ENCODE data around the gene WDPCP.
"Not testable (repeated sequence)": the region's sequence is repeated elsewhere in the genome, so short reads cannot be mapped to it uniquely, and the experiment has no call there.

The WDPCP gene

DNA sequence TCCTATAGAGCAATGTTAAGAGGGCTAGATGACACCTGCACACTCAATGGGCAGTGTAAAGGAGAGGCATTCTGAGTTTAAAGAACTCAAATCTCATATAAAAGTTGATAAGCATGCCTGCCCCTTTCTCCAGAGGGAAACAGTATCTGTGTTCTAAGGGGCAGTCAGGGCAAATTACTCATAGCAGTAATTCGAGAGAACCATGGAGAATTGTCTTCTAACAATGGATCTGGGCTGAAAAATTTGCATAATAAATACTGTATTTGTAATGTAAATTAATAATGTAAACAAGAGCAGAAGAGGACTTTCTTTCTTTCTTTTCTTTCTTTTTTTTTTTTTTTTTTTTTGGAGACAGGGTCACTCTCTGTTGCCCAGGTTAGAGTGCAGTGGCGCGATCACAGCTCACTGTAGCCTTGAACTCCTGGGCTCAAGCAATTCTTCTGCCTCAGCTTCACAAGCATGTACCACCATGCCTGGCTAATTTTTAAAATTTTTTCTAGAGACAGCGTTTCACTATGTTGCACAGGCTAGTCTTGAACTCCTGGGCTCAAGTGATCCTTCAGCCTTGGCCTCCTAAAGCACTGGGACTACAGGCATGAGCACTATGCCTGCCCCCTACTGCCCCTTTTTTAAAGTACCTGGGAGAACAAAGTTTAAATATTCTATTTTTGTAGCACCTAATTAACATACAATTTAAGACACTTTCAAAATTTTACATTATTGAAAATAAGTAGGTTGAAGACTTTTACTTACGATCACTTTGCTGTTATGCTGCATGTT is 467.0 kb downstream of the WDPCP start:
- no peak for DNase-seq (ENCODE audit: low read depth, low spot score)

DNA sequence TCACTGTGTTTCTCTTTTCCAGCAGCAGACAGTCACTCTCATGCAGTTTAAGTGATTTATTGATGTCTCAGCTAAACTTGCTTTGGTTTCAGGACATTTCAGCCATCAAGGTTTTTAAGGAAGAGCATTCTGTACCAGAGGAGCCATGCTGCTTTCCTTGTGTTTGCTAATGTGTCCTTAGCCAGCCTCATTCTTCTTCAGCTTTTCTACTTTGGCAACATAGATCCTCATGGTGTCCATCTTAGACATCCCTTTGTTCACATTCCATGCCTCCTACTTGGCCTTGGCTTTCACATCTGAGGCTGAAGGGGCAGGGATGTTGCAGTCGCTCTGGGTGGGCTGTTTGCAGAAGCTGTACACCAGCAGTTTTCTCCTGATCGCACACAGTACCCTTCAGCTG is 469.5 kb downstream of the WDPCP start:
- no peak for DNase-seq (ENCODE audit: low read depth, low spot score)

DNA sequence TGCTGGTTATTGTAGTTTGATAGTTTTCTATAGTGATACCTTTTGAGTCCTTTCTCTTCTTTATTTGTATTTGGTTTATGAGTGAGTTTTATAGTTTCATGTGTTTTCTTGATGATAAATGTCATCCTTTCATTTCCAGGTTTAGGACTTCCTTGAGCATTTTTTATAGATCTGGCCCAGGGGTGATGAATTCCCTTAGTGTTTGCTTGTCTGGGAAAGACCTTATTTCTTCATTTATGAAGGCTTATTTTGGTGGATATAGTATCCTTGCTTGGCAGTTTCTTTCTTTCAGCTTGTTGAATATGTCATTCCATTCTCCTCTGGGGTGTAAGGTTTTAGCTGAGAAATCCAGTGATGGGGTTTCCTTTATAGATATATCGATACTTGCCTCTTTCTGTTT is 483.8 kb downstream of the WDPCP start:
- no peak for DNase-seq (ENCODE audit: low read depth, low spot score)

DNA sequence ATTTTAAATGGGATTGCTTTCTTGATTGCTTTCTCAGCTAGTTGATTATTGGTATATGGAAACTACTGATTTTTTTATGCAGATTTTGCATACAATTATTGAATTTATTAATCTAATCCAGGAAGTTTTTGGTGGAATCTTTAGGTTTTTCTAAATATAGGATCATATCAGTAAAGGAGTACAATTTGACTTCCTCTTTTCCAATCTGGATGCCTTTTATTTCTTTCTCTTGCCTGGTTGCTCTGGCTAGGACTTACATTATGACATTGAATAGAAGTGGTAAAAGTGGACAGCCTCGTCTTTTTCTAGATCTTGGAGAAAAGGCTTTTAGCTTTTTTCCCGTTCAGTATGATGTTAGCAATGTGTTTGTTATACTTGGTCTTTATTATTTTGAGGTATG is 486.3 kb downstream of the WDPCP start:
- no peak for DNase-seq (ENCODE audit: low read depth, low spot score)

DNA sequence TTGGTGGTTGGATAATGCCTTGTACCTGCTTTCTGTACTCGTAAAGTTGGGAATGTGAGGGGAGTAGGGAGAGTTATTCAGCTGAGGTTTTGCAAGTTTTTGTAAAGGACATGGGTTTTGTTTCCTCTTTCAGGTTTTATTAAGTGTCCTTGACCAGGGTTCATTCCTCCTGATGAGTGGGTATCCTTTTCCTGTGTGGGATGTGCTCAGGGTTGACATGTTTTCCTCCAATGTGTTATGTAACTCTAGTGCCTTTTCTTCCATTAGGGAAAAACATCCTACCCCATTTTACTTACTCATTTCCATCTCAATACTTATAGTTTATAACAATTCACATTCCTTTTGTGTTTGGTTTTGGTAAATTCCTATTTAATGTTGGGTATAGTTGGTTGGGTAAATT is 489.2 kb downstream of the WDPCP start:
- DNase-seq (ENCODE audit: low read depth, low spot score) = no peak

DNA sequence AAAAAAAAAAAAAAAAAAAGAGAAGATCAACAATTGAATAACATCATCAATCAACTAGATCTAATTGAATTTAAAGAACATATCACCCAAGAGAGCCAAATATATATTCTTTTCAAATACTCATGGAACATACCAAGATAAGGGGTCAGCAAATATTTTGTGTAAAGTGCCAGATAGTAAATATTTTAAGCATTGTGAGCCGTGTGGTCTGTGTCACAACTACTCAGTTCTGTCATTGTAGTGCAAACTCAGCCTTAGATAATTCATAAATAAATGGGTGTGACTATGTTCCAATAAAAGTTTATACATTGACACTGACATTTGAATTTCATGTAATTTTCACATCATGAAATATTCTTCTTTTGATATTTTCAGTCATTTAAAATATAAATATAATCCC is 491.8 kb downstream of the WDPCP start:
- DNase-seq (ENCODE audit: low read depth, low spot score) = no peak

DNA sequence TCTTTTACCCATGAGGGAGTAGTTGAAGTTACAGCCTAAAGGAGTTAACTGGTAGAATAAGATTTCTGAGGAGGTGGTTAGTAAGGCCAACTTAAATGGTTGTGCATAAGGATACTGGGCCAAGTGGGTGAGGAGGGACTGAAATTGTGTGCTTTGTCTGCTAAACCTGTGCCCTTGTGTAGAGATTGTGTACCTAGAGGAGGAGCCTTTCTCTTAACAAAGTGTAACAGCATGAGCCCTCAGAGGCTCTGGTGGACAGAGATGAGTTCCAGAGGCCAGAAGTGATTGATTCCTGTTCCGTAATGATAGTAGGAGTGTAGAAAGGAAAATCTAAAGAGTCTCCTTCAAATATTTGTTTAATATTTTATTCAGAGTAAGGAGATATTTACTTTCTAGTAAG is 494.8 kb downstream of the WDPCP start:
- no peak for DNase-seq (ENCODE audit: low read depth, low spot score)

DNA sequence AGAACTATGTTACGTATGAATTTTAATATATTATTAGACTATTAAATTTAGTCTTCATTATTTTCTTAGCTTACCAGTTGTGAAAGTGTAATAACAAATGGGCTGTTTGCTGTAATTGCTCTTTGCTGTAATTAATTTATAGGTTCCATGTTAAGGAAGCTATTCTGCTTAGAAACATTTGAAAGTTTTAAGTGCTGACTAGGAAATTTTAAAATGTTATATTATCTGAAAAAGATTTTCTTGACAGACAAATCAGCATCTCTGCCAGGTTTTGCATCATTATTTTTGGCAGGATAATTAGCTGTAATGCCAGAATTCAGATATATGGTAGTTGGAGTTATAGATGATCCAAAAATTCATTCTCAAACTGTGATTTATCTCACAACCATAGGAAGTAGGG is 495.4 kb downstream of the WDPCP start:
- DNase-seq (ENCODE audit: low read depth, low spot score) = no peak

DNA sequence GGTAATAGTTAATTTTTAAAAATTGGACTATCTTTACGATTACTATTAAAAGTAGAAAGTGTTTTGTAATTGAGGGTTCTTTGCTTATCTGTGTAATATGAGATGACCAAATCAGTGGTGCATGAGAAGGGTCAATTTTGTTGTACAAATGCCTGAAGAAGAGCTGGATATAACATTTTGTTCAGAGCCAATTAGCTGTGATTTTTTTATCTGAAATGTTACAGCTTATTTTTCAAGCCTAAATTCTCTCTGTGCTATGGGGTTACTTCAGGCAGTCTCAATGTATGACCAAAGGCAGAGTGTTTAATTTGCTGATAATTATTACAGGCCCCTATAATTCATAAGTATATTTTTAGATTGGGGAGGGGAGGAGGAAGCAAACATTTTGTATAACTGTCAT is 495.9 kb downstream of the WDPCP start:
- no peak for DNase-seq (ENCODE audit: low read depth, low spot score)

DNA sequence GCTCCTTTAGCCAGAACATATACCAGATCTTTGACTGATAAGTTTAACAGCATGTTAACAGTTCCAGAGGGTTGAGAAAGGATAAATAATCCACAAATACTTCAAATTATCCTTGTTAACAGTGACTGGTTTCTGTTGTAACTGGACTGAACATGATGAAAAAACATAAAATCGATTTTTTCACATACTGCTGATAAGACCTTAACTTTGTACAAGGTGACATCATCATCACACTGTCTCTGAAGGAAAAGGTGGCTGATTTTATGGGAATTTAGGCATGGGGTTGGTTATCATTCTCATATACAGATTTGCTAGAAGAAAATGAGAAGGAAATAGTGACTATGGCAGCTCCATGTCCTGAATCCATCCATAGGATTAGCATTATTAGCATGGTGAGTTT is 501.6 kb downstream of the WDPCP start:
- DNase-seq (ENCODE audit: low read depth, low spot score) = no peak

DNA sequence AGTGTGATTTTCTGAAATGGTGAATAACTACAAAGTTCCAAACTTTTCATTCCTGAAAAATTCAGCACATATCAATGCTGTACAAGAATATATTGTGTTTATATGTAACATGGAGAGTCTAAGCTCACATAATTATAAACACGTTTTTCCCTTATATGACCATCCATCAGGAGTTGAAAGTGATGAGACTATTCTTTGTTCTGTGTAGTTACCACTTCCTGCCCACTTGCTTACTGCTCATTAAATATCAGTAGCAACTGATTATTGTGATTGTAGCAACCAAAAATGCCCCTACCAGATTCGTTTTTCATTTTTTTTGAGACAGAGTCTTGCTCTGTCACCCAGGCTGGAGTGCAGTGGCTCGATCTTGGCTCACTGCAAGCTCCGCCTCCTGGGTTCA is 506.9 kb downstream of the WDPCP start:
- no peak for DNase-seq (ENCODE audit: low read depth, low spot score)

DNA sequence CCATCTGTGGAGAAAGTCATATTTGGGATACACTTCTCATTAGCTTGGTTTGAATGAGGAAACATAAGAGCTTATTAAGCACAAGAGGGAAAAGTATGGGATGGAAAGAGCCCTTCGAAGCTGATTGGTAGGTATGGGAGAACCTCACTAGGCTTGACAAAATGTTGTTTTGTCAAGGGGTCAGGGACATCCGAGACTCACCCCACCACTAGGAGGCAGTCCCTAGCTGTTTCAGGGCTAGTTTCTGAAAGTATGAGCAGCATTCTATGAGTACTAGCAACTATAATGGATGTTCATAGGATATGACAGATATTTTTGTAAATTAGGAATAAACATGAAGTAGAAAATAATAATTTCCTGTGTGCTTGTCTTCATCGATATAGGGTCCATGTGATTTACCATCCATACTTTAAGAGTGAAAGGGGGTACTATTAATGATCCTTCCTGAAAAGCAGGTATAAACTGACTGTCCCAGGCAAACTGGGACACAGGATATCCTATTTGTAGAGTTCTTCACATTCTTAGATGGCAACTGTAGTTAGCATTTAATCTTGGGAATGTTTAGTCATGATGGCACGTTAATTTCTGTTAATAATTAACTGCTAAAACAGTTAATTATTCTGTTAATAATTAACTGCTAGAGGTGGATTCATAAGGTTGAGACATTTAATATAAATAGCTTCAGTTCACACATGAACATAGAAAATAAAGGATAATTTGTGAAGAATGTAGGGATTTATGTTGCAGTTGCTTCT is 509.2 kb downstream of the WDPCP start:
- DNase-seq (ENCODE audit: low read depth, low spot score) = no peak

DNA sequence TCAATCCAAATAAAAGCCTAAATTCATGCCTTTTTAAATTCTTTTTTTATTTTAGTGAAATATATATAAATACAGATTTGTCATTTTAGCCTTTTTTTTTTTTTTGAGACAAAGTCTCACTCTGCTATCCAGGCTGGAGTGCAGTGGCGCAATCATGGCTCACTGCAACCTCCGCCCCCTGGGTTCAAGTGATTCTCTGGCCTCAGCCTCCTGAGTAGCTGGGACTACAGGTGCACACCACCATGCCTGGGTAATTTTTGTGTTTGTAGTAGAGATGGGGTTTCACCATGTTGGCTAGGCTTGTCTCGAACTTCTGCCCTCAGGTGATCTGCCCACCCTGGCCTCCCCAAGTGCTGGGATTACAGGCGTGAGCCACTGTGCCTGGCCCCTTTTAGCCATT is 513.9 kb downstream of the WDPCP start:
- DNase-seq (ENCODE audit: low read depth, low spot score) = not testable (repeated sequence)

DNA sequence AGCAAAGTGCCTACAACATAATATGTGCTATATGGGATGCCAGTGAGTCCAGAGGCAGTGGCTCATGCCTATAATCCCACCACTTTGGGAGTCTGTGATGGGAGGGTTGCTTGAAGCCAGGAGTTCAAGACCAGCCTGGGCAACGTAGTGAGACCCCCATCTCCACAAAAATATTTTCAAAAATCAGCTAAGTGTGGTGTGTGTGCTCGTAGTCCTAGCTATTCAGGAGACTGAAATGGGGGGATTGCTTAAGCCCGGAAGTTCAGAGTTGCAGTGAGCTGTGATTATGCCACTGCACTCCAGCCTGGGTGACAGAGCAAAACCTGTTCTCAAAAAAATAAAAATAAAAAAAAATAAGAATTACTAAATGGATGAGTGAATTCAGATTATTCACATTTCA is 514.3 kb downstream of the WDPCP start:
- no peak for DNase-seq (ENCODE audit: low read depth, low spot score)

DNA sequence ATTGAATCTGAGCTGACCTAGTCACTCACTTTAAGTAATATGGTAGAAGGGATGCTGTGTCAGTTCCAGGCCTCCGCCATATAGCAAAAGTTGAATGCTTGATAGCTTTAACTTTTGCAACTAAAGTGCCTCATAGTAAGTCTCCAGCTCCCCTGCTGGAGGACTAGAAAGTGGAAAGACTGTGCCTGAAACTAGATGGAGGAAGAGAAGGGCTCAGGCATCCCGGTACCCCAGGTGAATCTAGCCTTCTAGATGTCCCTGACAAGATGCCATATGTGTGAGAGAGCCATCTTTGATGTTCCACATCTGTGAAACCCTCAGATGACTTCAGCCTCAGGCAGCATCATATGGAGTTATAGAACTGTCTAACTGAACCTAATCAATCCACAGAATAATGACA is 516.6 kb downstream of the WDPCP start:
- no peak for DNase-seq (ENCODE audit: low read depth, low spot score)

All from astrocyte of the hippocampus (primary cell).